Measurements from ENCODE around the gene MAPKAPK2.

Gene MAPKAPK2

DNA sequence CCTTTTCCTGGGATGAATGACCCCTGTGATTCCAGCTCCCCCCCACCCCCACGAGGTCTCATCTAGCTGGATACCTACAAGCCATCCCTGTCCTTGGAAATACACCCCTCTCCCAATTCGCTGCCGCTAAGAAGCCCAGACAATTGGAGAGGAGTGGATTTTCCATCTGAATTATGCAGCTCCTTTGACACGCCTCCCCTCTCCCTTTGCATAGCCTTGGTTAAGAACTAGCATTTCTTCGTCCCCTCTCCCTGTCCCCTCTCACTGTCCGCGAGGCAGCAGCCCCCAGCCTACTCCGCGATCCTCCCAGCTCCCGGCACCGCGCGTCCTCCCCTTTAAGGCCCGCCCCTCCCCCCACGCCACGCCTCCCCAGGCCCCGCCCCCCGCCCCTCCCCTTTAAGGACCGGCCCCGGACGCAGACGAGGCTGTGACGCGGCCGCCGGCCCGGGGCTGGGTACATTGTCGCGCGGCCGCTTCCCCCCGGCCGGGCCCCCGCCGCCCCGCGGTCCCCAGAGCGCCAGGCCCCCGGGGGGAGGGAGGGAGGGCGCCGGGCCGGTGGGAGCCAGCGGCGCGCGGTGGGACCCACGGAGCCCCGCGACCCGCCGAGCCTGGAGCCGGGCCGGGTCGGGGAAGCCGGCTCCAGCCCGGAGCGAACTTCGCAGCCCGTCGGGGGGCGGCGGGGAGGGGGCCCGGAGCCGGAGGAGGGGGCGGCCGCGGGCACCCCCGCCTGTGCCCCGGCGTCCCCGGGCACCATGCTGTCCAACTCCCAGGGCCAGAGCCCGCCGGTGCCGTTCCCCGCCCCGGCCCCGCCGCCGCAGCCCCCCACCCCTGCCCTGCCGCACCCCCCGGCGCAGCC is at the start of gene MAPKAPK2:
Gene MAPKAPK2 (plus strand): TSS at position 428 of the 856 bp plus-strand sequence. CDS start 325 bp downstream, at position 753.
- TF ChIP-seq CTCF (IDR thresholded peaks at IDR 0.05): no peak

DNA sequence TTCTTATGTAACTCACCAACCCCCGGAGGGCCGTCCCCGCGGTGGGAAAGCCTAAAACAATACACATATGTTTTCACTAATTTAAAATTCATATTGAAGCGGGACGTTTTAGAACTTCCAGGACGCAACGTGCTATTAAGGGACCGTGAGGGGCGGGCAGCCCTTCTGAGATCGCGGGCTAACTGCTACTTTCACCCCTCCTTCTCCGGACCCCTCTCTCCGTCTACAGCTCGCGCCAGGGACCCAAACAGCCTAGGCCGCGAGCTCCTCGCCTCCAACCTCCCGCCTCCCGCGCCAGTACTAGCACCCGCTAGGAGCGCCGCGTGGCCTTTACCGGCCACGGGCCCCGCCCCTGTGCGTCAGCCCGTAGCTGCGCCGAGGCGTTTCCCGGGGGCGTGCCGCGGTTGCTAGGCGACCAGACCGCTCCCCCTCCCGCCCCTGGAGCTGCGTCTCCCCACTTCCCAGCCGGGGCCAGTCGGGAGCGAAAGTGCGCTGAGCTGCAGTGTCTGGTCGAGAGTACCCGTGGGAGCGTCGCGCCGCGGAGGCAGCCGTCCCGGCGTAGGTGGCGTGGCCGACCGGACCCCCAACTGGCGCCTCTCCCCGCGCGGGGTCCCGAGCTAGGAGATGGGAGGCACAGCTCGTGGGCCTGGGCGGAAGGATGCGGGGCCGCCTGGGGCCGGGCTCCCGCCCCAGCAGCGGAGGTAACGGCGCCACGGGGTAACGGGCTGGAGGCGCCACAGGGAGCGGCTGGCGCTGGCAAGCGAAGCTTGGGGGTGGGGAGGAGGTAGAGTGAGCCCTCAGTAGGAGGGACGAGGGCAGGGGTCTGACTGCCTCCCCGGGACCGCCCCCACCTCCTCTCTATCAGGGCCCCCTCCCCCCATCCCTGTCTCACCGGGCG is 49.4 kb upstream of the MAPKAPK2 start, which contains the start of gene DYRK3:
Gene DYRK3 (plus strand): TSS at position 457 of the 898 bp plus-strand sequence. CDS start 168 bp downstream, at position 625.
- no peak for TF ChIP-seq CTCF (IDR thresholded peaks at IDR 0.05)

- TF ChIP-seq CTCF (IDR thresholded peaks at IDR 0.05): no peak
Observed at GRCh38 chr1:206635978-206636345, 48.7 kb upstream of the MAPKAPK2 start.

- TF ChIP-seq CTCF (IDR thresholded peaks at IDR 0.05): no peak
Observed at GRCh38 chr1:206636671-206637070, 48.0 kb upstream of the MAPKAPK2 start.

DNA sequence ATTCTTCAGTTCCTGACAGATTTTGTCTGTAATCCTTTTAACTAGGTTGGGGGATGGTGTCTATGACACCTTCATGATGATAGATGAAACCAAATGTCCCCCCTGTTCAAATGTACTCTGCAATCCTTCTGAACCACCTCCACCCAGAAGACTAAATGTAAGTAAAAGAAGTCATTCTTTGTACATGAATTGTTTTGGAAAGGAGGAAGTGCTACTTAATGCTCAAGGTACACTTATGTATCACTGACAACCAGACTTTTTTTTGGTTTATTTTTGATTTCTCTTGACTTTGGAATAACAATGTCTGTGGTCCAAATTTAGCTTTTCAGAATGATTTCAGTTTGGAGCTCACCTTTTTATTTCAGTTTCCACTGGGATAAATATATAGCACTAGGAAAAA is 47.1 kb upstream of the MAPKAPK2 start:
- no peak for TF ChIP-seq CTCF (IDR thresholded peaks at IDR 0.05)

GRCh38 chr1:206643118-206643698 is 41.5 kb upstream of the MAPKAPK2 start:
- no peak for TF ChIP-seq CTCF (IDR thresholded peaks at IDR 0.05)

- no peak for TF ChIP-seq CTCF (IDR thresholded peaks at IDR 0.05)
Observed at GRCh38 chr1:206646504-206646903, 38.2 kb upstream of the MAPKAPK2 start.

Data from LNCAP (cell line).